Right atrium auricular region (tissue), 2 donors: ENCODE data around the gene WDTC1. TPM values are rescaled to one million over a fixed set of nuclear protein-coding genes. Genes with fewer than 3 reads are reported as not detected.

Experiments
- DNase-seq: peaks from one replicate; pipeline ENCODE4 v3.0.0-alpha.2; 2019; ENCODE audit warnings: low spot score
- H3K27ac ChIP-seq, 2 donors: fragments of 200-600 bp; sonication (generic); 1 replicate in 1 of 2; 2 replicates in 1 of 2; pipeline ENCODE4 v1.5.1; 2016 to 2019
- H3K27me3 ChIP-seq, 2 donors: fragments of 200-600 bp; sonication (generic); one replicate each; pipeline versions ENCODE4 v1.5.1 to v1.6.0; 2017 to 2019
- H3K36me3 ChIP-seq: fragments of 200-600 bp; sonication (generic); one replicate; pipeline ENCODE4 v1.5.1; 2016
- H3K4me1 ChIP-seq, 2 donors: fragments of 200-600 bp; sonication (generic); one replicate each; pipeline versions ENCODE4 v1.5.1 to v1.6.0; 2017 to 2019
- H3K4me3 ChIP-seq, 2 donors: fragments of 200-600 bp; sonication (generic); 1 replicate in 1 of 2; 2 replicates in 1 of 2; pipeline ENCODE4 v1.5.1; 2017 to 2019; ENCODE audit warnings: mild to moderate bottlenecking in 1 of 2, moderate library complexity in 1 of 2
- H3K9me3 ChIP-seq, 2 donors: fragments of 200-600 bp; sonication (generic); one replicate each; pipeline ENCODE4 v1.5.1; 2019
- total RNA-seq, 2 donors: library from RNA; depleted of rRNA; stranded (reverse); fragments of >200 nt; gene quantifications; one replicate each; pipeline ENCODE4 v1.1.0, GENCODE V29; 2016
- TF ChIP-seq, protein P1 (sequence below), 2 donors: fragments of 200-600 bp; sonication (generic); IDR thresholded peaks; one replicate each; pipeline ENCODE4 v1.5.1; 2019; ENCODE audit warnings: antibody characterized with exemption in 2 of 2

WDTC1 gene
- total RNA-seq, 2 donors from 2014 or later: 52.0 to 77.9 TPM

DNA sequence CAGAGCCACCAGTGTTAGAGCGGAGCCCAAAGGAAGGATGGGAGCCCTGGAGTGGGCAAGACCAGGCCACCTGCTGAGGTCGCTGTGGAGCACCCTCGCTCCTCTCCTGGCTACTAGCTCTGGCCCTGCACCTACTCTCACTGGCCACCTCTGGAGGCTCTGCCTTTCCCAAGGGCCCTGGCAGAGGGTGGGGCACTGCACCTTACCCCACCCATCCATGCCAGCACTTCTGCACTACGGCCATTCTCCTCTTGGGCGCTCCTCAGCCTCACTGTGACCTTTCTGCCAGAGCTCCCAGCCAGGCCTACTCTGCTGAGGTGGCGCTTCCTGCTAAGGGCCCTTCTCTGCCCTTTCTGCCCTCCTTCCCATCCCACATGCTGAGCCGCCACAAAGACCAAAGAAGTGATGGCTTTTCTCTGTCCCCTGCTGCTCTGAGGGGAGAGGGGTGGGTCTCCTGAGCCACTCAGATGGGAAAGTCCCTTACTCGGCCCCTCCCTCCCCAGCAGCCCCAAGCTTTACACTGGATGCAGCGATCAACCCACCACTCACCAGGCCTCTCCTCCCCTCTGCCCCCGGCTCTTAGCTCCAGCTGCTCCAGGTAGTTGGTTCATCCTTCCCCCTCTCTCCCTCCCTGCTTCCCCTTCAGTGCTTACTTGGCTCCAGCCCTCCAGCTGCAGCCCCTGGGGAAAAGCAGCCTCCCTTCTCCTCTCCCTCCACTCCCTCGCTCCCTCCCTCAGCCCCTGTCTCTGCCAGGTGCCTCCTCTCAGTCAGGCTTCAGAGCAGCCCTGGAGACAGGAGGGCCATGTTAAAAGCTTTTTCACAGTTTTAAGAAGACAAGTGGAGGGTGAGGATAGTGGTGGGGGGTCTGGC, 72.7 kb downstream of the WDTC1 start:
- Histone ChIP-seq H3K36me3 (peaks cover 37% of the 10 kb centered on the region), H3K27me3 (no peaks in the 10 kb centered on the region), H3K27ac (no peak overlapping the region), H3K4me1 (no peaks in the 10 kb centered on the region), H3K9me3 (no peaks in the 10 kb centered on the region), H3K4me3 (no peak overlapping the region)
- TF ChIP-seq, protein P1, sequence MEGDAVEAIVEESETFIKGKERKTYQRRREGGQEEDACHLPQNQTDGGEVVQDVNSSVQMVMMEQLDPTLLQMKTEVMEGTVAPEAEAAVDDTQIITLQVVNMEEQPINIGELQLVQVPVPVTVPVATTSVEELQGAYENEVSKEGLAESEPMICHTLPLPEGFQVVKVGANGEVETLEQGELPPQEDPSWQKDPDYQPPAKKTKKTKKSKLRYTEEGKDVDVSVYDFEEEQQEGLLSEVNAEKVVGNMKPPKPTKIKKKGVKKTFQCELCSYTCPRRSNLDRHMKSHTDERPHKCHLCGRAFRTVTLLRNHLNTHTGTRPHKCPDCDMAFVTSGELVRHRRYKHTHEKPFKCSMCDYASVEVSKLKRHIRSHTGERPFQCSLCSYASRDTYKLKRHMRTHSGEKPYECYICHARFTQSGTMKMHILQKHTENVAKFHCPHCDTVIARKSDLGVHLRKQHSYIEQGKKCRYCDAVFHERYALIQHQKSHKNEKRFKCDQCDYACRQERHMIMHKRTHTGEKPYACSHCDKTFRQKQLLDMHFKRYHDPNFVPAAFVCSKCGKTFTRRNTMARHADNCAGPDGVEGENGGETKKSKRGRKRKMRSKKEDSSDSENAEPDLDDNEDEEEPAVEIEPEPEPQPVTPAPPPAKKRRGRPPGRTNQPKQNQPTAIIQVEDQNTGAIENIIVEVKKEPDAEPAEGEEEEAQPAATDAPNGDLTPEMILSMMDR (IDR thresholded peaks at IDR 0.05): no peak
- no peak for DNase-seq

DNA sequence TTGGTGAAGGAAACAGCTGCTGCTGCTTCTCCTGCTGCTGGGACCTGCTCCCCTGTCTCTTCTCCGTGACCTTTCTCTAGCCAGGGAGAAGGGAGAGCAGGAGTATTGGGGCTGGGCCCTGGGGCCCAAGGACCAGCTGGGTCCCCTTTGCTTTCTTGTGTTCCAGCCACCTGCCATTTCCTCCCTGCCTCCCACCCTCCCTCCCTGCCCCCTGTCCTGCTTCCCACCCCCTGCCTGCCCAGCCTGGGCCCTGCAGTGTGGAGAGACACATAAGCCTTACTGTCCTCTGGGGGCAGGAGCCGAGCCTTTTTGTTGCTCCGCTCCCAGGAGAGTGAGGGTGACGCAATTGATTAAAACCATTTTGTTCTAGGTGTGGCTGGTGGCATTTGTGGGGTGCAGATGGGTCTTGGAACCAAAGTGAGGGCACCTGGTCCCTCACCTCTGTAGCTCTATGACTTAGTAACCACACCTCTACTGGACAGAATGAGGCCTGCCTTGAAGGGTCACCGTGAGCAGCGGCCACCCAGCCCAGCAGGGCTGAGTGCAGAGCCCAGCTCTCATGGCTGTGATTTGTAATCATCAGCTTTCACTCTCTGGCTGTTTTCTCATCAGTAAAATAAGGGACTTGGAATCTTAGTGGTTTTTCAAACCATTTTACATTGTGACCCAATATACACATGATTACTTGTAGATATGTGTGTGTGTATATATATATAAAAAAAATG, 73.6 kb downstream of the WDTC1 start:
- Histone ChIP-seq H3K27me3 (no peaks in the 10 kb centered on the region), H3K4me3 (no peak overlapping the region), H3K27ac (no peak overlapping the region), H3K9me3 (no peaks in the 10 kb centered on the region), H3K4me1 (no peaks in the 10 kb centered on the region), H3K36me3 (peaks cover 34% of the 10 kb centered on the region)
- TF ChIP-seq, protein P1 (IDR thresholded peaks at IDR 0.05): no peak
- DNase-seq: no peak

DNA sequence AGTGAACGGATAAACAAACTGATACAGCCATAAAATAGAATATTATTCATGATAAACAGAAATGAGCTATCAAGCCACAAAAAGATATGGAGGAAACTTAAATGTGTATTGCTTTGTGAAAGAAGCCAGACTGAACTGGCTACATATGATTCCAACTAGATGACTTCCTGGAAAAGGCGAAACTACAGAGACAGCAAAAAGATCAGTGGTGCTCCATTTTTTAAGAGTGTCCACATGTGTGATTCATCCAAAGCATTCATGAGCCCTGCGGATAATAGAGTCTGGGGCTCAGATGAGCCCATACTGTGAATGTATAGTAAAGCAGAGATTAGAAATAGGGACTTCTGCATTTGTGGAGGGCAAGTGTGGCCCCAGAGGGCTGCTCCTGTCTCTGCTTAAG, 79.7 kb downstream of the WDTC1 start:
- TF ChIP-seq, protein P1 (IDR thresholded peaks at IDR 0.05): no peak
- no peak overlapping the region for H3K27ac ChIP-seq
- H3K4me1 ChIP-seq: no peaks in the 10 kb centered on the region
- no peaks in the 10 kb centered on the region for H3K36me3 ChIP-seq
- no peaks in the 10 kb centered on the region for H3K27me3 ChIP-seq
- no peaks in the 10 kb centered on the region for H3K9me3 ChIP-seq
- no peak for DNase-seq
- H3K4me3 ChIP-seq: no peak overlapping the region

DNA sequence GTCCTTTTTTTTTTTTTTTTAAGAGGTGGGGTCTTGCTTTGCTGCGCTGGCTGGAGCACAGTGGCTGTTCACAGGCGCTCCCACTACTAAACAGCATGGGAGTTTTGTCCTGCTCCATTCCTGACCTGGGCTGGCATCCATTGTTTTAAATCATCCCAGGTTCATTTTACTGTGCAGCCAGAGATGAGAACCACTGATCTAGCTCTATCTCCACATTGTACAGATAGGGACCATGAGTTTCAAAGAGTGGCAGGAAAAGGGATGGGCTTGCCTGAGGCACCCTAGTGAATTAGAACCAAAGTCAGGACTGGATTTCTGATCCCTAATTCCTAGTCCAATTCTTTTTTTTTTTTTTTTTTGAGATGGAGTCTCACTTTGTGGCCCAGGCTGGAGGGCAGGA, 80.3 kb downstream of the WDTC1 start:
- Histone ChIP-seq H3K4me3 (no peak overlapping the region), H3K27ac (no peak overlapping the region), H3K9me3 (no peaks in the 10 kb centered on the region), H3K4me1 (no peaks in the 10 kb centered on the region), H3K27me3 (no peaks in the 10 kb centered on the region), H3K36me3 (no peaks in the 10 kb centered on the region)
- TF ChIP-seq, protein P1 (IDR thresholded peaks at IDR 0.05): no peak
- no peak for DNase-seq

DNA sequence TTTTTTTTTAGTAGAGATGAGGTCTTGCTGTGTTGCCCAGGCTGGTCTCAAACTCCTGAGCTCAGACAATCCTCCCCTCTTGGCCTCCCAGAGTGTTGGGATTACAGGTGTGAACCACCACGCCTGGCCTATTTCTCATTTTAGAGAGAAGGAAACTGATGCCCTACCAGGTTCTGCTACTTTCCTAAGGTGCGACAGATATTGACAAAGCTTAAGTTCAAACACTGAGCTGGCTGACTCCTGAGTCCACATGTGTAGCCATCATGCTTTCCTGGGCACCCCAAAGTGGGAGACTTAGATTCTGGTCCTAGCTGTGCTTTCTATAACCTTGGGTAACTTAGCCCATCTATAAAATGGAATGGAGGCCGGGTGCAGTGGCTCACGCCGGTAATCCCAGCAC, 82.4 kb downstream of the WDTC1 start:
- H3K9me3 ChIP-seq: no peaks in the 10 kb centered on the region
- no peak for DNase-seq
- TF ChIP-seq, protein P1 (IDR thresholded peaks at IDR 0.05): no peak
- H3K4me3 ChIP-seq: no peak overlapping the region
- H3K36me3 ChIP-seq: no peaks in the 10 kb centered on the region
- H3K27ac ChIP-seq: no peak overlapping the region
- peaks cover 0 to 5% of the 10 kb centered on the region in 2 donors for H3K4me1 ChIP-seq
- no peaks in the 10 kb centered on the region for H3K27me3 ChIP-seq
